ENCODE measurements around the gene AK5. TPM values are rescaled to one million over a fixed set of nuclear protein-coding genes. Genes with fewer than 3 reads are reported as not detected.

Gene AK5
- total RNA-seq, 1 donor from 2014 or later, result not detected

DNA sequence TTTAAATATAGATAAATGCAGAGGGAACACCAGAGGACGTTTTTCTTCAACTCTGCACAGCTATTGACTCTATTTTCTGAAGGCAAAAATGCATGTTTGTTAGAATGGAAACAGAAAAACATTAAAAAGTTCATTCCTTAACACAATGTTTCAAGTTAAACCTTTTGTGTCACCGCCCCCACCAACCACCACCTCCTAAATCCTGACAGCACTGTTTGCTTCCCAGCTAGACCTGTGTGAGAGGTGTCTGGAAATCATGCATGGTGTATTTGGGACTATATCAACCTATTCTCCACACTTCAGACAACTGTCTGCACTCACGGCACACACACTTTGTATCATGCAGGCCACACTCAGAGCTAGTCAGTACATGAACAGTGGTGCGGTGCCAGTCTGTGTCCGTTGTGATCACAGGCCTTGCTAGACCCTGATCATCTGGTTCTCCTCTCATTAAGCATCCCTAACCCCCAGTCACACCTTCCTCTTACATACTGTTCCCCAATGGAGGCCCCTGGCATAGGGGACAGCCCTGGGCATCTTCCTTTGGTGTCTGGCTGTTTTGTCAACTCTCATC is 276.9 kb downstream of the AK5 start:
- H3K4me1 Mint-ChIP-seq (ENCODE audit: unreplicated experiment), result peaks cover 24% of the 10 kb centered on the region
- H3K36me3 Mint-ChIP-seq (ENCODE audit: low read depth, unreplicated experiment), result peaks cover 11% of the 10 kb centered on the region
- TF ChIP-seq, protein P1, sequence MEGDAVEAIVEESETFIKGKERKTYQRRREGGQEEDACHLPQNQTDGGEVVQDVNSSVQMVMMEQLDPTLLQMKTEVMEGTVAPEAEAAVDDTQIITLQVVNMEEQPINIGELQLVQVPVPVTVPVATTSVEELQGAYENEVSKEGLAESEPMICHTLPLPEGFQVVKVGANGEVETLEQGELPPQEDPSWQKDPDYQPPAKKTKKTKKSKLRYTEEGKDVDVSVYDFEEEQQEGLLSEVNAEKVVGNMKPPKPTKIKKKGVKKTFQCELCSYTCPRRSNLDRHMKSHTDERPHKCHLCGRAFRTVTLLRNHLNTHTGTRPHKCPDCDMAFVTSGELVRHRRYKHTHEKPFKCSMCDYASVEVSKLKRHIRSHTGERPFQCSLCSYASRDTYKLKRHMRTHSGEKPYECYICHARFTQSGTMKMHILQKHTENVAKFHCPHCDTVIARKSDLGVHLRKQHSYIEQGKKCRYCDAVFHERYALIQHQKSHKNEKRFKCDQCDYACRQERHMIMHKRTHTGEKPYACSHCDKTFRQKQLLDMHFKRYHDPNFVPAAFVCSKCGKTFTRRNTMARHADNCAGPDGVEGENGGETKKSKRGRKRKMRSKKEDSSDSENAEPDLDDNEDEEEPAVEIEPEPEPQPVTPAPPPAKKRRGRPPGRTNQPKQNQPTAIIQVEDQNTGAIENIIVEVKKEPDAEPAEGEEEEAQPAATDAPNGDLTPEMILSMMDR (IDR thresholded peaks at IDR 0.05; ENCODE audit: unreplicated experiment), result no peak
- H3K27ac Mint-ChIP-seq (ENCODE audit: unreplicated experiment), result no peak overlapping the region
- no peaks in the 10 kb centered on the region for H3K9me3 Mint-ChIP-seq (ENCODE audit: unreplicated experiment)
- H3K4me3 Mint-ChIP-seq (ENCODE audit: unreplicated experiment), result no peak overlapping the region
- DNase-seq (ENCODE audit: low spot score), result no peak
- H3K27me3 Mint-ChIP-seq (ENCODE audit: unreplicated experiment), result peaks cover 4% of the 10 kb centered on the region

DNA sequence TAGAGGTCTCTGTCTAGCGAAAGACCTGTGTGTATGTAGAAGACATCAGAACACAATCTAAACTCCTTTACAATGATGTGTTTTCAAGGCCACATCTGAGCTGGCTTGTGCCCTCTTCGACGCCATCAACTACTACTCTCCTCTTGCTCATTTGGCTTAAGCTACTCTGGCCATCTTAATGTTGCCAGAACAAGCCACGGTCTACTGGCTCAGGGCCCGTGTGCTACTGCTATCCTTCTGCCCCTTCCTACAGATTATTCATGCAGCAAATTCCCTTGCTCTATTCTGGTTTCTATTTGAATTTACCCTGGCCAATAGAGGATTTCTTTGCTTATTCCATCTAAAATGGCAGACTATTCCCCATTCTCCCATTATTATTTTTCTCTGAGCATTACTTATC is 278.9 kb downstream of the AK5 start:
- Mint-ChIP-seq H3K27ac (ENCODE audit: unreplicated experiment) (no peak overlapping the region), H3K4me3 (ENCODE audit: unreplicated experiment) (no peak overlapping the region), H3K27me3 (ENCODE audit: unreplicated experiment) (peaks cover 3% of the 10 kb centered on the region), H3K4me1 (ENCODE audit: unreplicated experiment) (peaks cover 26% of the 10 kb centered on the region), H3K9me3 (ENCODE audit: unreplicated experiment) (no peaks in the 10 kb centered on the region), H3K36me3 (ENCODE audit: low read depth, unreplicated experiment) (peaks cover 16% of the 10 kb centered on the region)
- TF ChIP-seq, protein P1 (IDR thresholded peaks at IDR 0.05; ENCODE audit: unreplicated experiment), result no peak
- no peak for DNase-seq (ENCODE audit: low spot score)

DNA sequence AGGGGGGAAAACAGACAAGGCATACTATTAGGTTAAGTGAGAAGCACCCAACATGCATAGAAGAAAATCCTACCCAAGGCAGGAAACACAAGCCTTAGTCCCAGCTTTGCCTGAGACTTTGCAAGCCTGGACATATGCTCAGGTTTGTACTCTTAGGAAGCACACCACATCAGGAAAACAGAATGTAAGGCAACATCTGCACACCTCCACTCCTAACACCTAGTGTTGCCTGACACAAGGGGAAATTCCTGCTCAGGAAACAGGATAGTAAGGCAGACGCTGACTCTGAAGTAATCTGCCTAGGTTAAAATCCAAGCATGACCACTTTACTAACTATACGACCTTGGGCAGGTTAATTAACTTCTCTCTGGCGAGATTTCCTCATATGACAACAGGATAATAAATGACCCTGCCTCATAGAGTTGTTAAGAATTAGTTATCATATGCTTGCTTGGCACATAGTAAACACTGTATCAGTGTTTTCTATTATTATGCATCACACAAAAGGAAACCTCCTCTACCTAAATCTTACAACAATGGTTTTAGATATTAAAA is 280.9 kb downstream of the AK5 start:
- no peak overlapping the region for H3K4me3 Mint-ChIP-seq (ENCODE audit: unreplicated experiment)
- TF ChIP-seq, protein P1 (IDR thresholded peaks at IDR 0.05; ENCODE audit: unreplicated experiment), result no peak
- peaks cover 30% of the 10 kb centered on the region for H3K36me3 Mint-ChIP-seq (ENCODE audit: low read depth, unreplicated experiment)
- H3K27me3 Mint-ChIP-seq (ENCODE audit: unreplicated experiment), result peaks cover 1% of the 10 kb centered on the region
- H3K9me3 Mint-ChIP-seq (ENCODE audit: unreplicated experiment), result no peaks in the 10 kb centered on the region
- H3K27ac Mint-ChIP-seq (ENCODE audit: unreplicated experiment), result peak overlapping the region; percentile 80
- H3K4me1 Mint-ChIP-seq (ENCODE audit: unreplicated experiment), result peaks cover 18% of the 10 kb centered on the region
- DNase-seq (ENCODE audit: low spot score), result no peak

DNA sequence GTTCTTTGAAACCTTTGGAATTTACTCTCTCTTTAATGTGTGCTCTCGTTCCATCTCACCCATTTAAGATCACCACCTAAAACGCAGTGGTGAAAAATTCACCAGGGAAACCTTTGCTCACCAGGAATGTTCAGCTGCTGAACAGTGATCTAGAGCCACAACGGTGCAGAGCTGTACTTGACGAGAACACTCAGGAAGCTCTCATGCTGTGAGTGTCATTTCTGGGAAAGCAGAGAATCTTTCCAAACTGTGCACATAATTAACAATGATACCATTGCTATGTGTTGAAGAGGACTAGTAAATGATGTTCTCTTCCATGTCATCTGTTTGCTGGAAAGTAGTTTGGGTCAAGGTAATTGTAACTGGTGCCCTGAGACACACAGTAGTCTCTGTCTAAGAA is 283.5 kb downstream of the AK5 start:
- peaks cover 19% of the 10 kb centered on the region for H3K4me1 Mint-ChIP-seq (ENCODE audit: unreplicated experiment)
- H3K27me3 Mint-ChIP-seq (ENCODE audit: unreplicated experiment), result no peaks in the 10 kb centered on the region
- H3K27ac Mint-ChIP-seq (ENCODE audit: unreplicated experiment), result no peak overlapping the region
- DNase-seq (ENCODE audit: low spot score), result no peak
- no peaks in the 10 kb centered on the region for H3K9me3 Mint-ChIP-seq (ENCODE audit: unreplicated experiment)
- H3K4me3 Mint-ChIP-seq (ENCODE audit: unreplicated experiment), result no peak overlapping the region
- H3K36me3 Mint-ChIP-seq (ENCODE audit: low read depth, unreplicated experiment), result peaks cover 26% of the 10 kb centered on the region
- TF ChIP-seq, protein P1 (IDR thresholded peaks at IDR 0.05; ENCODE audit: unreplicated experiment), result no peak

DNA sequence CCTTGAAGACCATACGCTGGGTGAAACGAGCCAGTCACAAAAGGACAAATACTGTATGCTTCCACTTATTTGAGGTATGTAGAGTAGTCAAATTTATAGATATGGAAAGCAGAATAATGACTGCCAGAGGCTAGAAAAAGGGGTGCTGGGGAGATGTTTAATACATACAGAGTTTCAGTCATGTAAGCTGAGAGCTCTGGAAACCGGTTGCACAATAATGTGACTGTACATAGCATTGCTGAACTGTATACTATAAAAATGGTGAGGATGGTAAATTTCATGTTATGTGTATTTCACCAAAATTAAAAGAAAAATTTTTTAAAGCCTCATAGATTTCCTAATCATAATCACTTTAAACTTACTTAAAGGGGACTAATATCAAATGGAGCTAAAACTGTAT is 289.8 kb downstream of the AK5 start:
- Mint-ChIP-seq H3K4me1 (ENCODE audit: unreplicated experiment) (peaks cover 2% of the 10 kb centered on the region), H3K27ac (ENCODE audit: unreplicated experiment) (no peak overlapping the region), H3K4me3 (ENCODE audit: unreplicated experiment) (no peak overlapping the region), H3K9me3 (ENCODE audit: unreplicated experiment) (no peaks in the 10 kb centered on the region), H3K36me3 (ENCODE audit: low read depth, unreplicated experiment) (peaks cover 20% of the 10 kb centered on the region), H3K27me3 (ENCODE audit: unreplicated experiment) (no peaks in the 10 kb centered on the region)
- TF ChIP-seq, protein P1 (IDR thresholded peaks at IDR 0.05; ENCODE audit: unreplicated experiment), result no peak
- no peak for DNase-seq (ENCODE audit: low spot score)

All from endothelial cell (in vitro differentiated cells).